Uterus (tissue), 2 donors: Measurements from ENCODE around the gene GLDC.

ENCODE experiments used
- CTCF ChIP-seq, 4 experiments: fragments of 200-600 bp in 2 of 4; fragments of 450-650 bp in 2 of 4; sonication (generic) in 2 of 4; IDR thresholded peaks; one replicate each; pipeline ENCODE4 v1.5.1; 2016 to 2019; ENCODE audit warnings: antibody characterized with exemption in 4 of 4, mild to moderate bottlenecking in 2 of 4, moderate library complexity in 1 of 4
- POLR2A ChIP-seq, 2 donors: fragments of 450-650 bp; IDR thresholded peaks; one replicate each; pipeline ENCODE4 v1.6.1; 2016; ENCODE audit warnings: antibody characterized with exemption in 2 of 2, mild to moderate bottlenecking in 1 of 2, moderate library complexity in 1 of 2

DNA sequence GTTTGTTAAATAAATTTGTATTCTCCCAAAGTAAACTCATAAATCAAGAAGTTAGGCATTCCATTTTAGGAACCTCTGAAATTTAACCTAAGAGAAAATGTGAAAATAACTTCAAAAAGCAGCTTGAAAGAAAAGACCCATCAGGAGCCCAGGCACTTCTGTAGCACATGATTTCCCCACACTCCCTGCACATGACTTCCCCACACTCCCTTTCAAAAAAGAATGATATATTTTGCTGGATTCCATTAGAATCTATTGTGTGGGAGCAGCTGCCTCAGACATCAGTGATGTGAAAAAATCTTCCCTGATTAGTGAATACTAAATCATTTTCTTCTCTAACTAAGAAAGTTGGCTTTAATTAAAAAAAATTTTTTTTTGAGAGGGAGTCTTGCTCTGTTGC, 83.3 kb downstream of the GLDC start:
- no peak for TF ChIP-seq CTCF (IDR thresholded peaks at IDR 0.05)
- TF ChIP-seq POLR2A (IDR thresholded peaks at IDR 0.05): no peak
